ES-I3 (cell line): ENCODE data around the gene KISS1.

Experiments
- H3K36me3 ChIP-seq: 2 replicates; pipeline ENCODE4 v1.6.1; 2013; ENCODE audit warnings: mild to moderate bottlenecking, low read length, control low read depth, moderate library complexity; ENCODE audit not compliant: insufficient read depth
- H3K4me1 ChIP-seq: 2 replicates; pipeline ENCODE4 v1.6.1; 2013; ENCODE audit warnings: mild to moderate bottlenecking, control low read depth, low read length; ENCODE audit not compliant: insufficient read depth
- H3K9ac ChIP-seq: 2 replicates; pipeline ENCODE4 v1.6.1; 2013; ENCODE audit warnings: low read depth, mild to moderate bottlenecking, low read length, moderate library complexity
- H3K9me3 ChIP-seq: 2 replicates; pipeline ENCODE4 v1.6.1; 2013; ENCODE audit warnings: mild to moderate bottlenecking, low read length, moderate library complexity; ENCODE audit not compliant: control insufficient read depth, insufficient read depth

KISS1 gene

DNA sequence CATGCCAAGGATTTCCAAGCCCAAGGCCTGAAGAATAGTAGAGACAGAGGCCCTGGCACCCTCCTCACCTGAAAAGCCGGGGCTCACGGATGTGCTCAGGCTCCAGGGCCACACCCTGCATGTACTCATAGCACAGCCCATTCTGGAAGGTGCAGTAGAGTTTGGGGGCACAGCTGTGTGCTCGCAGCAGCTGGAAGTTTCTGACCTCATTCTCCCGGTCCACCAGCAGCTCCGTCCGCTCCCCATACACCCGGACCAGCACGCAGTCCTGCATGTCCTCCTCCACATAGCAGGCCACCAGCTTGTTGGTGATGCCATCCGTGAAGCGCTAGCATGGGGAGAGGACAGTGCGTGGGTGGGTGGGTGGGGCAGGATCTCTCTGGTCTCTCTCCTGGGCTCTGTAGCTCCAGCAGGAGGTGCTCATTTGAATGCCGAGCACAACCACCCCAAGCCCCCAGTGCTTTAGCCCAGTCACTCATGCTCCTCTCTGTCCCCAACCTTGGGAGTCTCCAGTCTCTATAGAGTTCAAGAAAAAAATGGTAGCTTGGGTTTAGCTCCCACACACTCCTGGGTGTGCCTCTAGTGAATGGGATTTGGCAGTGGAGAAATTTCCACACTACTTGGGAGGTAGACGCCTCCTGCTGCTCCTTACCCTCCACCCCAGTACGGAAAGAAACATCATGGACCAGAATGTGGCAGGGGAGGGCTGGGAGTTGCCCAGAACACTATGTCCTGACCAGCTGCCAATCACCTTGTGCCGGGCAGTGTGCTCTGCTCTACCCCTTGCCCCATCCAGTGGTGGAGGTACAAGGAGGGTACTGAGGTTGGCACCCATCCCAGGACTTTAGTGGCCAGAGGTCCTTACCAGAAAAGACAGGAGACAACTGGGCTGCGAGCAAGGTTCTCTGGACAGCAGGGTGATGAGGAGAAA is 46.4 kb downstream of the KISS1 start:
- Histone ChIP-seq H3K4me1 (peaks cover 25% of the 10 kb centered on the region), H3K36me3 (no peaks in the 10 kb centered on the region; the same call in 1 of the 2 replicates), H3K9me3 (no peaks in the 10 kb centered on the region), H3K9ac (no peak overlapping the region; the same call in 1 of the 2 replicates)

DNA sequence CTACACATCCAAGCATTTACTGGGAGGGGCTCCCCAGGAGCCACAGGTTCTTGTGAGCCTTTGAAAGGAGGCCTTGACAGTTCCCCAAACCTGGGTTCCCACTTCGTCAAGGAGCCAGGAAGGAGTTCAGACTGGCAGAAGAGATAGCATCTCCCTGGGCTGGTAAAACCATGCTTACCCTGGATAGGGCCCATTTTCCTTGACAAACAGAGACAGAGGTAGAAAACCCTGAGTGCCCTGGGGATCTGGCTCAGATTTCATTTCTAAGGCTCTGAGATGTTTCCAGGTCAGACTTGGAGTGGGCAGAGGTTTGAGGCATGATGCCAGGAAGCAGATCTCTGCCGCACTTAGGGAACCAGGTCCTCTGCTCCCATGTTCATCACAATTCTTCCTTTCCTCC is 47.2 kb downstream of the KISS1 start:
- Histone ChIP-seq H3K9ac (no peak overlapping the region), H3K4me1 (peaks cover 25% of the 10 kb centered on the region), H3K9me3 (no peaks in the 10 kb centered on the region), H3K36me3 (no peaks in the 10 kb centered on the region; the same call in 1 of the 2 replicates)

DNA sequence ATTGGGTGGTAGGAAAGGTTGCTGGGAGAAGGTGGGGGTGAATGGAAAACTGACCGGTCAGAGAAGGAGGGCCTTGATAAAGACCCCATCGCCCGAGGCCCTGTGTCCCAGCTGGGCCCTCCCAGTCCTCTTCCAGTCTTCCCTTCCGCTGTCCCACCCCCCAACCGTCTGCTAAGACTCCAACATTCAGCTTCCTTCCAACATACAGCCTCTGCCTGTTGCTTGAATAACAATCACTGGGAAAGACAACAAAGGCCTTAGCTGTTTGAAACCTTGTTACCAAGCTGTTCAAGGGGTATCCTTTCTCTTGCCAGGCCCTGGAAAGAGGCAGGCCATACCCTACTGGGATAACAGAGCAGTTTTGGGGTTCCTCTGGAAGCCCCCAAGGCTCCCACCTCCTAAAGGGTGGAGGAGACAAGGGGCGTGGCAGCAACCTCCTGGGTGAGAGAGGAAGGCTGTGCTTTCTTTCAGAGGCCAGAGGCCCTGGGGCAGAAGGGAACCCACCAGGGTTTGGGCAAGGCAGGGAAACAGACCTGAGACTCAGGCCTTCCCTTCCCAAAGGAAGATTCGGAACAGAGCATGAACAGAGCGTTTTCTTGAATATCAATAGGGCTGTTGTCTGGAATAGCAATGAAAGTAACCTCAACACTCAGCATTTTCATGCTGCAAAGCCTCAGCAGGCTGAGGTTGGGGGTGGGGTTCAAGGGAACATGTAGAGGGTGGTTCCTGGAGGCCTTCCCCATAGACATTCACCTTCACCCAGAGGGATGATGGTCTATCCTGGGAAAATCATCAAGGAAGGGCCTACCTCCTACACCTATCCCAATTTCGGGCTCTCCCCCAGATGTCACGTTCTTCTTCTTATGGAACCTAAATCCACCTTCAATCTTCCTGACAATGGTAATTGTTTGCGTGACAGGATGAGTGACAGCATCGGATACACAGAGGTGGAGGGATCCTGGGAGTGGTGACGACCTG is 48.6 kb downstream of the KISS1 start:
- Histone ChIP-seq H3K4me1 (peaks cover 25% of the 10 kb centered on the region), H3K9me3 (no peaks in the 10 kb centered on the region), H3K36me3 (no peaks in the 10 kb centered on the region; the same call in 1 of the 2 replicates), H3K9ac (no peak overlapping the region)

DNA sequence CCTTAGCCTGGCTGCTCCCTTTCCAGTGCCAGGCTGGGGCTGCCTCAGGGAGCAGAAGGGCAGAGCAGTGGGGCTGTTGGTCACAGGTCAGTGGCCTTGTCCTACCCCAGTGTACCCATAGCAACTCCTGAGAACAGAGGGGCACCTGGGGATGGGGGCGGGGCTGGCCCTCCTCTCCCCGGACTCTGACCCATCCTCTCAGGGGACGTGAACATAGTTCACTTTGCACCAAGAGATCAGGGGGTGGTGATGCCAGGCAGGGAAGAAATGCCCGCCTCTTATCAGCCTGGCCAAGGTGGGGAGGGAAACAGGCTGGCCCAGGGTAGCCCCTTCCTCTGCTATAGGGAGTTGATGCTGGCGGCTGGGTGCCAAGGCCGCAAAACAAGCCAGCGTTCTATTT is 49.3 kb downstream of the KISS1 start:
- no peaks in the 10 kb centered on the region; the same call in 1 of the 2 replicates for H3K36me3 ChIP-seq
- no peaks in the 10 kb centered on the region for H3K9me3 ChIP-seq
- H3K4me1 ChIP-seq = peaks cover 25% of the 10 kb centered on the region
- no peak overlapping the region for H3K9ac ChIP-seq

DNA sequence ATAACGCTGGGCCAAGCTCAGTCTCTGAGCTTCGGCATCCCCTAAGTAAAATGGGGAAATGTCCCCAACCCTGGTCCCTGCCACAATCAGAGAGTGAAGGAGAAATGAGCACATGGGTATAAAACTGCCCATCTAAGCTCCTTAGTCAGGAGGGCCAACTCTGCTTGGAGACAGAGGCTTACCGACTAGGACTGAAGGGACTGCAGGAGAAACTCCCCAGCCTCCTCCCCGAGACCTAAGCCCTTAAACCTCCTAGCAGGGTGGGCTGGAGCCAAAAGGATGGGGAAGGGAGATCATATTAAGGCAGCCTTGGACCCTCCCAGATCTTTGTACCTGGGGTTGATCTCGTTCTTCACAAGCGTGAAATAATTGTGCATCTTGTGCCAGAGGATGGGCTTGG is 50.0 kb downstream of the KISS1 start:
- Histone ChIP-seq H3K9me3 (no peaks in the 10 kb centered on the region), H3K9ac (no peak overlapping the region), H3K4me1 (peaks cover 25% of the 10 kb centered on the region), H3K36me3 (no peaks in the 10 kb centered on the region; the same call in 1 of the 2 replicates)

DNA sequence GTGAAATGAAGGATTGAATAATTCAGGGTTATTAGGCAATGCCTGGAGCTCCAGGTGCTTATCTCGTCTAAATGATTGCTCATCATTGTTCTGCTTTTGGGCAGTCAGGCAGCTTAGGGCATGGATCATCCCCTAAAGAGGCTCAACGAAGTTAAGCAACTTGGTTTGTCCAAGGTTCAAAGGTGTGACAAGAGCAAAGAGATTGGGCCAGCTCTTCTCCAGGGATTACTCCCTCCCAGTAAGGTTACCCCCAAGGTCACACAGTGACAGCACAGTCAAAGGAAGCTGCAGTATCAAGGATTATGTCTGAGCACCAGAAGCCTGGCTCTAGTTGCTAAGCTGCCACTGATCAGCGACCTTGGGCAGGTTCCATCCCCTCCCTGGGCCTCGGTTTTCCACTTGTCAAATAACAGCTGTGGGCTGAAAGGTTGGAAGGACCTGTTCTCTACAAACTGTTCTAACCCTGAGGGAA is 51.2 kb downstream of the KISS1 start:
- no peaks in the 10 kb centered on the region; the same call in 1 of the 2 replicates for H3K36me3 ChIP-seq
- peaks cover 21% of the 10 kb centered on the region for H3K4me1 ChIP-seq

DNA sequence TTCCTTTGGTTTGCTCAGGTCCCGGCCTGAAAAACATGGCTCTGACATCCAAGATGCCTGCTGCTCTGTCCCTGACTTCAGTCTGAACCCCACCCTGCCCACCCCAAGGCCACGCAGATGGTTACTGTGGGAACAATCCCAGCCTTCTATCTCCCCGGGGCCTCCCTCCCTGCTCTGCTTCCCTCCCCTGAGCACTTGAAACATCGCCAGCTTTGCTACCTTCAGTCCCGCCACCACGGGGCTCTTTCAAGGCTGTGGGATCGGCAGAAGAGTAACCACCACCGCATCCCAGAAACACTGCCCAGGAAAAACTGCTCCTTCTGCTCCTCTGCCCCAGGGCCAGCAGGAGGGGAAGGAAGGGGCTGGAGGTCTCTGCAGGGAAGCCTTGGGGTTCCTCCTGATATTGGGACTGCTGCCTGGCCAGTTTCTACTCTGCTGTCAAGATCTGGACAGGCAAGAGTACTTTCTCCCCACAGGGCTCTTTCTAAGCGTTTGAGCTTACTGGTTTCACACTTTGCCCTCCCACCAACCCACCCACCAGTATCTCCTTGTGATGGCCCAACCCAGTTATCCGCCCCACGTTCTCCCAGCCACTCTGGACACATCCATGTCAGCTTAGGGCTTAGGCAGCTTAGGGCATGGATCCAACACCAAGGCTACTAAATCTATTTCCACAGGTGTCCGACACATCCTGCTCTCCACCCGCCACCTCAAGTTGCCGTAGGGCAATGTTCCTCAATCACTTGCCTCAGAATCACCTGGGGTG is 52.8 kb downstream of the KISS1 start:
- H3K4me1 ChIP-seq = peaks cover 18% of the 10 kb centered on the region
- H3K36me3 ChIP-seq = no peaks in the 10 kb centered on the region; the same call in 1 of the 2 replicates
- H3K9me3 ChIP-seq = no peaks in the 10 kb centered on the region
- H3K9ac ChIP-seq = no peak overlapping the region

More for the DNA sequence above, 51.2 kb downstream of the KISS1 start:
- Histone ChIP-seq H3K9me3 (no peaks in the 10 kb centered on the region), H3K9ac (no peak overlapping the region)

DNA sequence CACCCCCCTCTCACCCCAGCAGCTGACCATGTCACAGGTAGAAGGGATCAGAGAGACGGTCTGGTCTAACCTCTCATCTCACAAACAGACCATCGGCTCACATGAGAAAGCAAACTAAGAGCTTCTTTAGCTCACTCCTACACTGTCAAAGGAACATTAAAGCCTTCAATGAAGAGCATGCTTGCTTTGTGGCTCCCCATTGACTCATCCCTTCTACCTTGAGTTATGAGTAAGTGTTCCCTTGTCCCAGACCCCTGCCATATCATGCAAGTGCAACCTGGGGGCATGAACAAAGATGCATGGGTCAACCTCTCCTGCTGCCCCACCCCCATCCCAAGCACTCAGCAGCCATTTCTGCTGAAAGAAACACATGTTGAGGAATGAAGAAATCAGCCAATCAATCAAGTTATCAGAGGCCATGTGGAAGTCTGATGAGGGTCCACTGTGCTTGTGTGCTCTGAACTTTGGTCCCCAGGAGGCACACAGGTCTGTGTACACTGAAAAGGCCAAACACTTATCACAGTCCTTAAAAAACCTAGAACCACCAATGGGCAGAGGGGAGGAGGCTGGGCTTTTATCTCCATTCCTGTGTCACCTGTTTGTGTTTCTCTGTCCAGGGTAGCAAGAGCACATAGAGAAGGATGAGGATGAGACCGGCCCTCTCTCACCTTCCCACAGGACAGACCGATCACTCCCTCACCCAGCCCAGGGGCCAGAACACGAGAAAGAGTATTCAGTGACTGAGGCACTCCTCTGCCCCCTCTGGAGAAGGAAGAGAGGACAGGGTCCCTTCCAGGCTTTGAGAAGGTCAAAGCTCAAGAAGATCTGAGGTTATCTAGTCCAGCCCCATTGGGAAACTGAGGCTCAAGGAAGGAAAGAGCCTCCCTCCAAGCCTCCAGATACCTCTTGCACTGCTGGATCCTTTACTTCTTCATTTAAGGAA is 54.0 kb downstream of the KISS1 start:
- peaks cover 7% of the 10 kb centered on the region; the same call in 1 of the 2 replicates for H3K4me1 ChIP-seq
- H3K9me3 ChIP-seq = no peaks in the 10 kb centered on the region
- no peaks in the 10 kb centered on the region; the same call in 1 of the 2 replicates for H3K36me3 ChIP-seq
- no peak overlapping the region for H3K9ac ChIP-seq

DNA sequence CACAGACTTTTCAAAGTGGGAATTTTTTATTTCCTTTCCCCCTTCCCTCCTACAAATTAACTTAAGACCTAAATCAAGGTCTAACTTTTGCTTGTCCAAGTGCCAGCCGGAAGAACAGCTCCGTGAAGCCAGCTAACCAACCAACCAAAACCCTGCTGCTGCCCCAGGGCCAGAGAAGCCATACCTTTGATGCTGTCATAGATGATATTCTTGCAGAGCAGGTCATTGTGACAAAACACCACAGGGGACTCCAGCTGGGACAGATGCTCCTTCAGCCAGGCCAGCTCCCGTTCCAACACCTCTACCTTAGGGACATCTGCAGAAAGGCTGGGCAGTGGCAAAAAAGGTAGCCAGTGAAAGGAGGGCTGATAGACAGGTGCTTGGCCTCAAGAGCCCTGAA is 55.2 kb downstream of the KISS1 start:
- H3K9me3 ChIP-seq = no peaks in the 10 kb centered on the region
- no peaks in the 10 kb centered on the region for H3K4me1 ChIP-seq
- no peaks in the 10 kb centered on the region; the same call in 1 of the 2 replicates for H3K36me3 ChIP-seq
- H3K9ac ChIP-seq = no peak overlapping the region
